Stomach (tissue), 9 donors: ENCODE results near the gene ZNRF3. TPM values are rescaled to one million over a fixed set of nuclear protein-coding genes. Genes with fewer than 3 reads are reported as not detected.
A peak's percentile ranks its signal among the peaks of the same experiment; 100 is the strongest.

Source experiments
- DNase-seq, 2 donors: peaks; one replicate each; pipeline versions ENCODE4 v3.0.0 to v3.0.0-alpha.2; 2013 to 2019
- H3K27ac ChIP-seq, 5 donors: fragments of 200-600 bp in 4 of 5; sonication (generic) in 4 of 5; one replicate each; pipeline ENCODE4 v1.5.1; 2013 to 2019; ENCODE audit warnings: mild to moderate bottlenecking in 1 of 5, moderate library complexity in 1 of 5
- H3K27me3 ChIP-seq, 3 donors: fragments of 200-600 bp; sonication (generic); one replicate each; pipeline ENCODE4 v1.5.1; 2017 to 2019; ENCODE audit warnings: mixed run types in 1 of 3
- H3K36me3 ChIP-seq, 4 donors: fragments of 200-600 bp; sonication (generic); 1 replicate in 3 of 4; 2 replicates in 1 of 4; pipeline ENCODE4 v1.5.1; 2016 to 2019
- H3K4me1 ChIP-seq, 4 donors: fragments of 200-600 bp; sonication (generic); one replicate each; pipeline ENCODE4 v1.5.1; 2016 to 2019
- H3K4me3 ChIP-seq, 4 donors: fragments of 200-600 bp; sonication (generic) in 3 of 4; one replicate each; pipeline ENCODE4 v1.5.1; 2016 to 2019; ENCODE audit warnings: mild to moderate bottlenecking in 1 of 4
- H3K9me3 ChIP-seq, 4 donors: fragments of 200-600 bp; sonication (generic); one replicate each; pipeline ENCODE4 v1.5.1; 2016 to 2019
- EP300 ChIP-seq: sonication (generic); formaldehyde crosslinking; IDR thresholded peaks from one replicate; pipeline ENCODE4 v1.6.1; 2017; ENCODE audit warnings: antibody characterized with exemption
- POLR2A ChIP-seq, 4 donors: fragments of 450-650 bp; IDR thresholded peaks; one replicate each; pipeline ENCODE4 v1.6.1; 2016; ENCODE audit warnings: antibody characterized with exemption in 4 of 4, control low read depth in 2 of 4, mild to moderate bottlenecking in 1 of 4, moderate library complexity in 1 of 4
- POLR2AphosphoS5 ChIP-seq, 3 donors: sonication (generic); formaldehyde crosslinking; IDR thresholded peaks; one replicate each; pipeline ENCODE4 v1.6.1; 2016; ENCODE audit warnings: antibody characterized with exemption in 3 of 3
- WGBS, 5 donors: extraction: QIAGEN DNeasy Blood & Tissue Kit in 3 of 5; methylation state at CpG; one replicate each; pipeline versions ENCODE4 v1.1.5 to v1.1.7; 2013 to 2018; 5-methylcytosine and 5-hydroxymethylcytosine counted together
- intact Hi-C: fragments of 100-400 bp; cut with DNase I; formaldehyde crosslinking; loops from one replicate; pipeline ENCODE4 v1.15.1; 2023; ENCODE audit warnings: low total_unique reads
- polyA plus RNA-seq, 3 donors: library from polyadenylated mRNA; stranded (reverse); fragments of 200-250 nt; gene quantifications; one replicate each; pipeline ENCODE4 v1.2.3, GENCODE V29; 2013
- total RNA-seq, 5 donors: library from RNA; depleted of rRNA; stranded (reverse); fragments of >200 nt; gene quantifications; one replicate each; pipeline versions ENCODE4 v1.1.0 to v1.2.3, GENCODE V29; 2014 to 2016
- TF ChIP-seq, protein P1 (sequence below), 7 experiments: fragments of 450-650 bp in 4 of 7; fragments of 200-600 bp in 3 of 7; sonication (generic) in 3 of 7; IDR thresholded peaks; one replicate each; pipeline ENCODE4 v1.5.1; 2016 to 2019; ENCODE audit warnings: antibody characterized with exemption in 7 of 7, control low read depth in 2 of 7, mild to moderate bottlenecking in 1 of 7
- donor health status: healthy with polysubstance abuse.
- donor health status: Bipolar disorder and iron deficiency.
- donor health status: healthy.

The ZNRF3 gene
- total and polyA plus RNA-seq, 8 donors: 1.4 to 52.7 (median 3.6) TPM

DNA sequence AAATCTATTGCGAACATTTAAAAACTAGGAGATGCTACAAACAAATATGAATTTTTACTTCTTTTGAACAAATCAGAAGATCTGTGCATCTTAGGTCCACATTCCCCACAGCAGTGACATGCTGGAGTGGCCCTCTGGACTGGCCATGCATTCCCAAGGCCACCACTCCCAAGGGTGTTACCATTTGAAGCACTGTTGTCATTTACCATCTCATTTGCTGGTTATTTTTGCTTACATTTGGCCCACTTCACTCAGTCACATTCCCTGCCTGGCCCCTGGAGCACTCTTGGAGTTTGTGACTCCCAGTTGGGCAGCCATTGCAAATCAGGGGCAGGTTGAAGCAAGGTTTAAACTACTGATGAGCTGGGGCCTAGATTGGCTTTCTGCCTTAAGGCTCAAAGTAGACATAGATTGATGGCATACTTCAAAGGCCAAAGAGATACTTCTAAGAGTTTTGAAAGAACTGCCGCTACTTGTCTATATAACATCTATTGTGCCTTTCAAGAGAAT lies 8.5 kb upstream of the ZNRF3 start:
- no peak overlapping the region for H3K27ac ChIP-seq
- 97 to 100% (median 98%) methylated on average over 2 of the region's 2 CpGs for WGBS, 5 donors
- TF ChIP-seq, protein P1, sequence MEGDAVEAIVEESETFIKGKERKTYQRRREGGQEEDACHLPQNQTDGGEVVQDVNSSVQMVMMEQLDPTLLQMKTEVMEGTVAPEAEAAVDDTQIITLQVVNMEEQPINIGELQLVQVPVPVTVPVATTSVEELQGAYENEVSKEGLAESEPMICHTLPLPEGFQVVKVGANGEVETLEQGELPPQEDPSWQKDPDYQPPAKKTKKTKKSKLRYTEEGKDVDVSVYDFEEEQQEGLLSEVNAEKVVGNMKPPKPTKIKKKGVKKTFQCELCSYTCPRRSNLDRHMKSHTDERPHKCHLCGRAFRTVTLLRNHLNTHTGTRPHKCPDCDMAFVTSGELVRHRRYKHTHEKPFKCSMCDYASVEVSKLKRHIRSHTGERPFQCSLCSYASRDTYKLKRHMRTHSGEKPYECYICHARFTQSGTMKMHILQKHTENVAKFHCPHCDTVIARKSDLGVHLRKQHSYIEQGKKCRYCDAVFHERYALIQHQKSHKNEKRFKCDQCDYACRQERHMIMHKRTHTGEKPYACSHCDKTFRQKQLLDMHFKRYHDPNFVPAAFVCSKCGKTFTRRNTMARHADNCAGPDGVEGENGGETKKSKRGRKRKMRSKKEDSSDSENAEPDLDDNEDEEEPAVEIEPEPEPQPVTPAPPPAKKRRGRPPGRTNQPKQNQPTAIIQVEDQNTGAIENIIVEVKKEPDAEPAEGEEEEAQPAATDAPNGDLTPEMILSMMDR (IDR thresholded peaks at IDR 0.05): no peak
- TF ChIP-seq EP300 (no peak), POLR2A (IDR thresholded peaks at IDR 0.05) (no peak), POLR2AphosphoS5 (IDR thresholded peaks at IDR 0.05) (no peak)
- no peaks in the 10 kb centered on the region for H3K36me3 ChIP-seq
- no peaks in the 10 kb centered on the region for H3K27me3 ChIP-seq
- intact Hi-C loops: no loop called here
- H3K9me3 ChIP-seq: no peaks in the 10 kb centered on the region
- no peaks in the 10 kb centered on the region for H3K4me1 ChIP-seq
- no peak for DNase-seq
- no peak overlapping the region for H3K4me3 ChIP-seq

DNA sequence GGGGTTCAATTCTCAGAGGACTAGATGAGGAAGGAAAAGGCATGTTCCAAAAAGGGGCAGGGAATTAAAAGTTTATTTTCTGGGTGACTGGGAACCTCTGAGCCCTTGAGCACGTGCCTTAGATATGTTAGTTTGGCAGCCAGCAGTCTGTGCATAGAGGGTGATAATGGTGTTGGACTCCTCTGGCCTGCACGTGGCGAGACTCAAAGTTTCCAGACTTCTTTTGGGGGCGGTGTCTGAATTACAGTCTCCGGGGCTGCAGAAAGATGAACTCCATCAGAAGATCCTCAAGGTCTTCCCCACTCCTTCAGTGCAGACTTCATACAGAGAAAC lies 861 bp upstream of the ZNRF3 start:
- Histone ChIP-seq H3K27me3 (peaks cover 0 to 11% (median 0%) of the 10 kb centered on the region in 3 donors), H3K4me3 (peak overlapping the region; percentile 63 to 83 (median 68)), H3K27ac (peak overlapping the region in 4 of 5 donors; percentile 31 to 85 (median 66)), H3K36me3 (no peaks in the 10 kb centered on the region), H3K4me1 (peaks cover 21 to 46% (median 40%) of the 10 kb centered on the region in 4 donors), H3K9me3 (no peaks in the 10 kb centered on the region)
- DNase-seq: peak in 1 of 2 donors; percentile 69
- intact Hi-C loops: loop anchor here (10.0 kb wide), 1 partner anchor 152 kb away; no protein-coding TSS in a partner anchor
- WGBS, 5 donors: 1 to 7% (median 2%) methylated on average over 5 of the region's 5 CpGs
- TF ChIP-seq POLR2A (IDR thresholded peaks at IDR 0.05) (no peak), POLR2AphosphoS5 (IDR thresholded peaks at IDR 0.05) (no peak), EP300 (no peak)
- TF ChIP-seq, protein P1 (IDR thresholded peaks at IDR 0.05): no peak

- Histone ChIP-seq H3K4me3 (peak overlapping the region; percentile 63 to 83 (median 68)), H3K9me3 (no peaks in the 10 kb centered on the region), H3K4me1 (peaks cover 28 to 56% (median 46%) of the 10 kb centered on the region in 4 donors), H3K27ac (peak overlapping the region in 4 of 5 donors; percentile 69 to 93 (median 85)), H3K27me3 (peaks cover 0 to 11% (median 0%) of the 10 kb centered on the region in 3 donors), H3K36me3 (no peaks in the 10 kb centered on the region)
- no peak for DNase-seq
- 0 to 1% (median 0%) methylated on average over 1 to 36 of the region's 48 CpGs; no CpG with 5 or more reads in 2 of the 5 donors for whole genome bisulfite sequencing, 5 donors
- no peak for TF ChIP-seq POLR2A (IDR thresholded peaks at IDR 0.05)
- intact Hi-C loops: loop anchor here (10.0 kb wide), 1 partner anchor 151 kb away; no protein-coding TSS in a partner anchor
Measured at GRCh38 chr22:28883657-28883916, 215 bp downstream of the ZNRF3 start.

- TF ChIP-seq POLR2AphosphoS5 (IDR thresholded peaks at IDR 0.05) (no peak), POLR2A (IDR thresholded peaks at IDR 0.05) (no peak), EP300 (no peak)
- TF ChIP-seq, protein P1 (IDR thresholded peaks at IDR 0.05): no peak
- DNase-seq: peak; percentile 43 to 75
- Histone ChIP-seq H3K27me3 (peaks cover 0 to 11% (median 0%) of the 10 kb centered on the region in 3 donors), H3K36me3 (no peaks in the 10 kb centered on the region), H3K4me1 (peaks cover 28 to 61% (median 46%) of the 10 kb centered on the region in 4 donors), H3K4me3 (peak overlapping the region; percentile 63 to 83 (median 68)), H3K9me3 (no peaks in the 10 kb centered on the region), H3K27ac (peak overlapping the region; percentile 24 to 93 (median 85))
- intact Hi-C loops: loop anchor here (10.0 kb wide), 1 partner anchor 151 kb away; no protein-coding TSS in a partner anchor
- WGBS, 5 donors: 3 to 11% (median 4%) methylated on average over 18 to 78 of the region's 78 CpGs
Measured at GRCh38 chr22:28883917-28884746, 760 bp downstream of the ZNRF3 start.
